ENCODE measurements around the gene FGF1.

FGF1 gene

GRCh38 chr5:142614054-142614453 lies 71.8 kb downstream of the FGF1 start:
- DNase-seq (ENCODE audit: low read depth in 2 of 2): no peak

GRCh38 chr5:142613271-142613671 lies 72.6 kb downstream of the FGF1 start:
- DNase-seq (ENCODE audit: low read depth in 2 of 2): no peak

- DNase-seq (ENCODE audit: low read depth in 2 of 2): no peak
Measured at GRCh38 chr5:142612494-142613270, 73.2 kb downstream of the FGF1 start.

GRCh38 chr5:142611154-142611553 lies 74.7 kb downstream of the FGF1 start:
- peak; percentile 34 to 58 for DNase-seq (ENCODE audit: low read depth in 2 of 2)

GRCh38 chr5:142610176-142611001 lies 75.5 kb downstream of the FGF1 start:
- no peak for DNase-seq (ENCODE audit: low read depth in 2 of 2)

GRCh38 chr5:142609142-142609541 lies 76.7 kb downstream of the FGF1 start:
- DNase-seq (ENCODE audit: low read depth in 2 of 2): no peak

GRCh38 chr5:142608081-142608480 lies 77.8 kb downstream of the FGF1 start:
- no peak for DNase-seq (ENCODE audit: low read depth in 2 of 2)

GRCh38 chr5:142605611-142606010 lies 80.3 kb downstream of the FGF1 start:
- DNase-seq (ENCODE audit: low read depth in 2 of 2): no peak

GRCh38 chr5:142602720-142603245 lies 83.1 kb downstream of the FGF1 start:
- DNase-seq (ENCODE audit: low read depth in 2 of 2): no peak

GRCh38 chr5:142601432-142601831 lies 84.5 kb downstream of the FGF1 start:
- DNase-seq (ENCODE audit: low read depth in 2 of 2): no peak

- DNase-seq (ENCODE audit: low read depth in 2 of 2): no peak
Measured at GRCh38 chr5:142600611-142601358, 85.1 kb downstream of the FGF1 start.

- no peak for DNase-seq (ENCODE audit: low read depth in 2 of 2)
Measured at GRCh38 chr5:142600092-142600491, 85.8 kb downstream of the FGF1 start.

GRCh38 chr5:142598338-142598700 lies 87.6 kb downstream of the FGF1 start:
- no peak for DNase-seq (ENCODE audit: low read depth in 2 of 2)

- DNase-seq (ENCODE audit: low read depth in 2 of 2): peak in 1 of 2 donors; percentile 13
Measured at GRCh38 chr5:142597546-142598337, 88.1 kb downstream of the FGF1 start.

- DNase-seq (ENCODE audit: low read depth in 2 of 2): no peak
Measured at GRCh38 chr5:142597025-142597424, 88.9 kb downstream of the FGF1 start.

- DNase-seq (ENCODE audit: low read depth in 2 of 2): no peak
Measured at GRCh38 chr5:142592365-142592764, 93.5 kb downstream of the FGF1 start.

- no peak for DNase-seq (ENCODE audit: low read depth in 2 of 2)
Measured at GRCh38 chr5:142590451-142591231, 95.2 kb downstream of the FGF1 start.

- no peak for DNase-seq (ENCODE audit: low read depth in 2 of 2)
Measured at GRCh38 chr5:142589720-142590119, 96.2 kb downstream of the FGF1 start.

- DNase-seq (ENCODE audit: low read depth in 2 of 2): peak in 1 of 2 donors; percentile 12
Measured at GRCh38 chr5:142587354-142587965, 98.4 kb downstream of the FGF1 start.

- no peak for DNase-seq (ENCODE audit: low read depth in 2 of 2)
Measured at GRCh38 chr5:142586552-142586951, 99.3 kb downstream of the FGF1 start.
